HEK293 (cell line): ENCODE measurements around the gene UNC5B.

ENCODE experiments used
- CTCF ChIA-PET: fragments of 350-600 bp; formaldehyde crosslinking; extraction: SDS; loops from one replicate; lab custom pipeline; 2021; ENCODE audit warnings: antibody characterized with exemption; lab: Yijun Ruan, JAX
- POLR2A ChIA-PET: fragments of 300-600 bp; formaldehyde crosslinking; extraction: SDS; loops from one replicate; lab custom pipeline; 2020; ENCODE audit warnings: antibody characterized with exemption, inconsistent platforms; lab: Yijun Ruan, JAX
- H3K27ac ChIP-seq: fragments of 200-500 bp; sonication (Bioruptor generic); 2 replicates; pipeline ENCODE4 v1.5.1; 2014; ENCODE audit warnings: low read depth, low read length, control low read depth, inconsistent platforms; ENCODE audit errors: extremely low read depth
- H3K36me3 ChIP-seq, 2 experiments: fragments of 200-500 bp in 1 of 2; sonication (Bioruptor generic) in 1 of 2; 1 replicate in 1 of 2; 2 replicates in 1 of 2; pipeline ENCODE4 v1.5.1; 2014 to 2017; ENCODE audit warnings: inconsistent platforms in 2 of 2, low read length in 2 of 2; ENCODE audit not compliant: control insufficient read depth in 2 of 2, insufficient read depth in 1 of 2
- H3K4me1 ChIP-seq: fragments of 200-500 bp; sonication (Bioruptor generic); 2 replicates; pipeline ENCODE4 v1.5.1; 2014; ENCODE audit warnings: mild to moderate bottlenecking, low read length, inconsistent platforms; ENCODE audit not compliant: control insufficient read depth, insufficient read depth
- H3K4me3 ChIP-seq: 2 replicates; pipeline ENCODE4 v1.5.1; 2011; ENCODE audit warnings: low read depth, mild to moderate bottlenecking, control low read depth, low read length, moderate library complexity
- H3K9me3 ChIP-seq: fragments of 200-500 bp; sonication (Bioruptor generic); 2 replicates; pipeline ENCODE4 v1.5.1; 2014; ENCODE audit warnings: low read depth, low read length, inconsistent platforms; ENCODE audit not compliant: control insufficient read depth, insufficient read depth
- GFI1B ChIP-seq: fragments of 450-650 bp; formaldehyde crosslinking; IDR thresholded peaks from 2 replicates; pipeline ENCODE4 v1.5.1; 2016; ENCODE audit warnings: missing biosample characterization, missing genetic modification characterization
- HOXC10 ChIP-seq: sonication (generic); formaldehyde crosslinking; IDR thresholded peaks from 2 replicates; pipeline ENCODE4 v1.8.1; 2023; ENCODE audit warnings: mild to moderate bottlenecking, missing genetic modification reagents
- IKZF3 ChIP-seq: fragments of 450-650 bp; IDR thresholded peaks from 2 replicates; pipeline ENCODE4 v1.5.0; 2018; ENCODE audit warnings: missing biosample characterization, mild to moderate bottlenecking, missing genetic modification characterization, moderate library complexity
- KLF1 ChIP-seq: fragments of 450-650 bp; formaldehyde crosslinking; IDR thresholded peaks from 2 replicates; pipeline ENCODE4 v1.5.1; 2016; ENCODE audit warnings: missing biosample characterization, missing genetic modification characterization
- SP3 ChIP-seq: fragments of 450-650 bp; formaldehyde crosslinking; IDR thresholded peaks from 2 replicates; pipeline ENCODE4 v1.5.1; 2016; ENCODE audit warnings: missing biosample characterization, missing genetic modification characterization
- ZBTB21 ChIP-seq: fragments of 450-650 bp; formaldehyde crosslinking; IDR thresholded peaks from 2 replicates; pipeline ENCODE4 v1.5.1; 2017; ENCODE audit warnings: missing biosample characterization, missing genetic modification characterization
- ZFHX2 ChIP-seq: fragments of 450-650 bp; formaldehyde crosslinking; conservative IDR thresholded peaks from 2 replicates; pipeline ENCODE4 v1.5.1; 2016; ENCODE audit warnings: missing biosample characterization, missing genetic modification characterization
- ZFP37 ChIP-seq: fragments of 450-650 bp; formaldehyde crosslinking; IDR thresholded peaks from 2 replicates; pipeline ENCODE4 v1.5.1; 2016; ENCODE audit warnings: missing biosample characterization, missing genetic modification characterization
- ZFP41 ChIP-seq: fragments of 450-650 bp; formaldehyde crosslinking; IDR thresholded peaks from 2 replicates; pipeline ENCODE4 v1.5.1; 2016; ENCODE audit warnings: missing biosample characterization, missing genetic modification characterization, borderline replicate concordance
- ZNF133 ChIP-seq: fragments of 450-650 bp; formaldehyde crosslinking; IDR thresholded peaks from 2 replicates; pipeline ENCODE4 v1.5.1; 2016; ENCODE audit warnings: missing biosample characterization, missing genetic modification characterization
- ZNF140 ChIP-seq: fragments of 450-650 bp; formaldehyde crosslinking; IDR thresholded peaks from 2 replicates; pipeline ENCODE4 v1.5.1; 2016; ENCODE audit warnings: missing biosample characterization, missing genetic modification characterization
- ZNF146 ChIP-seq: fragments of 450-650 bp; formaldehyde crosslinking; IDR thresholded peaks from 2 replicates; pipeline ENCODE4 v1.5.1; 2016; ENCODE audit warnings: missing biosample characterization, missing genetic modification characterization
- ZNF157 ChIP-seq: fragments of 450-650 bp; formaldehyde crosslinking; IDR thresholded peaks from 2 replicates; pipeline ENCODE4 v1.5.1; 2016; ENCODE audit warnings: missing biosample characterization, missing genetic modification characterization
- ZNF266 ChIP-seq: fragments of 450-650 bp; formaldehyde crosslinking; IDR thresholded peaks from 2 replicates; pipeline ENCODE4 v1.5.1; 2016; ENCODE audit warnings: missing biosample characterization, missing genetic modification characterization, low read depth
- ZNF624 ChIP-seq: fragments of 450-650 bp; formaldehyde crosslinking; IDR thresholded peaks from 2 replicates; pipeline ENCODE4 v1.5.1; 2017; ENCODE audit warnings: missing biosample characterization, missing genetic modification characterization
- ZNF660 ChIP-seq: fragments of 450-650 bp; IDR thresholded peaks from 2 replicates; pipeline ENCODE4 v1.5.1; 2018; ENCODE audit warnings: missing biosample characterization, mild to moderate bottlenecking, missing genetic modification characterization
- ZNF776 ChIP-seq: fragments of 450-650 bp; formaldehyde crosslinking; IDR thresholded peaks from 2 replicates; pipeline ENCODE4 v1.5.0; 2017; ENCODE audit warnings: missing biosample characterization, missing genetic modification characterization, borderline replicate concordance
- ZSCAN30 ChIP-seq: fragments of 450-650 bp; IDR thresholded peaks from 2 replicates; pipeline ENCODE4 v1.5.1; 2018; ENCODE audit warnings: missing biosample characterization, mild to moderate bottlenecking, missing genetic modification characterization, moderate library complexity
- TF ChIP-seq, protein P1 (sequence below): fragments of 450-650 bp; formaldehyde crosslinking; IDR thresholded peaks from 2 replicates; pipeline ENCODE4 v1.5.1; 2016; ENCODE audit warnings: missing biosample characterization, missing genetic modification characterization, borderline replicate concordance
- TF ChIP-seq, protein P2 (sequence below): fragments of 450-650 bp; formaldehyde crosslinking; IDR thresholded peaks from 2 replicates; pipeline ENCODE4 v1.5.1; 2016; ENCODE audit warnings: missing biosample characterization, missing genetic modification characterization
- TF ChIP-seq, protein P3 (sequence below): fragments of 450-650 bp; formaldehyde crosslinking; IDR thresholded peaks from 2 replicates; pipeline ENCODE4 v1.5.1; 2016; ENCODE audit warnings: missing biosample characterization, missing genetic modification characterization
- TF ChIP-seq, protein P4 (sequence below): fragments of 450-650 bp; formaldehyde crosslinking; IDR thresholded peaks from 2 replicates; pipeline ENCODE4 v1.5.1; 2016; ENCODE audit warnings: missing biosample characterization, missing genetic modification characterization

UNC5B gene

DNA sequence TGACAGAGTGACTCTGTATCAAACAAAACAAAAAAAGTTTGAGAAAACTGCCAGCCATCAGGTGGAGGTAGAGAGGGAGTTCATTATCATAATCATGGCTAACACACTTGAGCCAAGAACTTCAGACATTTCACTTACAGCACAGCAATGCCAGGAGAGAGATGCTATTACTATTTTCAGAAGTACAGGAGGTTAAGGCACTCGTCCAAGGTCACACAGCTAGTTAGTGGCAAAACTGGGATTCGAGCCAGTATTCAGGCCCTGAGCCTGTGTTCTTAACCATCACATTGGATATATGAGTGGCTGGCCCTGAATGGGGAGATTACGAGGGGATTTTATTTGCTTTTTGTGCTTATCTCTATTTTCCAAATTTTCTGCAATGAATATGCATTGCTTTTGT lies 24.8 kb upstream of the UNC5B start:
- ChIA-PET CTCF (interaction anchor here (0.6 kb wide), 1 partner anchor 809 kb away, joined by 3 read pairs; no protein-coding TSS in a partner anchor), POLR2A (no interaction called here)
- H3K36me3 ChIP-seq: no peaks in the 10 kb centered on the region
- no peaks in the 10 kb centered on the region; the same call in 1 of the 2 replicates for H3K4me1 ChIP-seq
- H3K9me3 ChIP-seq: no peaks in the 10 kb centered on the region
- no peak overlapping the region for H3K4me3 ChIP-seq
- TF ChIP-seq ZFP41 (tag by site-specific recombination) (no peak), ZNF624 (tag by site-specific recombination) (no peak), ZFHX2 (no peak), ZFP37 (tag by site-specific recombination) (no peak), ZNF266 (tag by site-specific recombination) (no peak), ZBTB21 (tag by site-specific recombination) (no peak), ZNF146 (tag by site-specific recombination) (no peak), ZNF660 (tag by site-specific recombination) (no peak), ZNF133 (tag by site-specific recombination) (no peak)
- no peak overlapping the region for H3K27ac ChIP-seq

DNA sequence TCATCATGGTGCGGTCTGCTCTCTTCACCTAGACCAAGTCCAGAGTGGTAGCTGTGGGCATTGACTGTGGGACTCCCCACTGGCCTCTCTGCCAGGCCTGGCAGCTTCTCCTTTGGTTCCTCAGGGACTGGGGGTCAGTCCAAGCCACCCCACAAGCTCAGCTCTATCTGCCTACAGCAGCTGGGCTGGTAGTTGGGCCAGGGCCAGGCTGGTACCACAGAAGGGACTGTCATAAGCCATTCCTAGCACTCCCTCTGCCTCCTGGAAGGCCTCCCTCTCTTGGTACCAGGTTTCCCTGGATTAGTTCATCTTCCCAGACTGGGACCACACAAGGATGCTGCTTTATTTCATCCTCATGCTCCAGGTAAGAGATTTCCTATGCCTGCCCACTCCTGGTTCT lies 24.2 kb upstream of the UNC5B start:
- TF ChIP-seq ZNF660 (tag by site-specific recombination) (no peak), ZFP41 (tag by site-specific recombination) (no peak), ZNF776 (tag by site-specific recombination) (no peak), ZSCAN30 (tag by site-specific recombination) (no peak), ZNF157 (tag by site-specific recombination) (no peak), SP3 (no peak), GFI1B (tag by site-specific recombination) (no peak)
- TF ChIP-seq, protein P1, sequence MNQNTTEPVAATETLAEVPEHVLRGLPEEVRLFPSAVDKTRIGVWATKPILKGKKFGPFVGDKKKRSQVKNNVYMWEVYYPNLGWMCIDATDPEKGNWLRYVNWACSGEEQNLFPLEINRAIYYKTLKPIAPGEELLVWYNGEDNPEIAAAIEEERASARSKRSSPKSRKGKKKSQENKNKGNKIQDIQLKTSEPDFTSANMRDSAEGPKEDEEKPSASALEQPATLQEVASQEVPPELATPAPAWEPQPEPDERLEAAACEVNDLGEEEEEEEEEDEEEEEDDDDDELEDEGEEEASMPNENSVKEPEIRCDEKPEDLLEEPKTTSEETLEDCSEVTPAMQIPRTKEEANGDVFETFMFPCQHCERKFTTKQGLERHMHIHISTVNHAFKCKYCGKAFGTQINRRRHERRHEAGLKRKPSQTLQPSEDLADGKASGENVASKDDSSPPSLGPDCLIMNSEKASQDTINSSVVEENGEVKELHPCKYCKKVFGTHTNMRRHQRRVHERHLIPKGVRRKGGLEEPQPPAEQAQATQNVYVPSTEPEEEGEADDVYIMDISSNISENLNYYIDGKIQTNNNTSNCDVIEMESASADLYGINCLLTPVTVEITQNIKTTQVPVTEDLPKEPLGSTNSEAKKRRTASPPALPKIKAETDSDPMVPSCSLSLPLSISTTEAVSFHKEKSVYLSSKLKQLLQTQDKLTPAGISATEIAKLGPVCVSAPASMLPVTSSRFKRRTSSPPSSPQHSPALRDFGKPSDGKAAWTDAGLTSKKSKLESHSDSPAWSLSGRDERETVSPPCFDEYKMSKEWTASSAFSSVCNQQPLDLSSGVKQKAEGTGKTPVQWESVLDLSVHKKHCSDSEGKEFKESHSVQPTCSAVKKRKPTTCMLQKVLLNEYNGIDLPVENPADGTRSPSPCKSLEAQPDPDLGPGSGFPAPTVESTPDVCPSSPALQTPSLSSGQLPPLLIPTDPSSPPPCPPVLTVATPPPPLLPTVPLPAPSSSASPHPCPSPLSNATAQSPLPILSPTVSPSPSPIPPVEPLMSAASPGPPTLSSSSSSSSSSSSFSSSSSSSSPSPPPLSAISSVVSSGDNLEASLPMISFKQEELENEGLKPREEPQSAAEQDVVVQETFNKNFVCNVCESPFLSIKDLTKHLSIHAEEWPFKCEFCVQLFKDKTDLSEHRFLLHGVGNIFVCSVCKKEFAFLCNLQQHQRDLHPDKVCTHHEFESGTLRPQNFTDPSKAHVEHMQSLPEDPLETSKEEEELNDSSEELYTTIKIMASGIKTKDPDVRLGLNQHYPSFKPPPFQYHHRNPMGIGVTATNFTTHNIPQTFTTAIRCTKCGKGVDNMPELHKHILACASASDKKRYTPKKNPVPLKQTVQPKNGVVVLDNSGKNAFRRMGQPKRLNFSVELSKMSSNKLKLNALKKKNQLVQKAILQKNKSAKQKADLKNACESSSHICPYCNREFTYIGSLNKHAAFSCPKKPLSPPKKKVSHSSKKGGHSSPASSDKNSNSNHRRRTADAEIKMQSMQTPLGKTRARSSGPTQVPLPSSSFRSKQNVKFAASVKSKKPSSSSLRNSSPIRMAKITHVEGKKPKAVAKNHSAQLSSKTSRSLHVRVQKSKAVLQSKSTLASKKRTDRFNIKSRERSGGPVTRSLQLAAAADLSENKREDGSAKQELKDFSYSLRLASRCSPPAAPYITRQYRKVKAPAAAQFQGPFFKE (tag by site-specific recombination): no peak
- TF ChIP-seq, protein P2, sequence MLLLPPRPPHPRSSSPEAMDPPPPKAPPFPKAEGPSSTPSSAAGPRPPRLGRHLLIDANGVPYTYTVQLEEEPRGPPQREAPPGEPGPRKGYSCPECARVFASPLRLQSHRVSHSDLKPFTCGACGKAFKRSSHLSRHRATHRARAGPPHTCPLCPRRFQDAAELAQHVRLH (tag by site-specific recombination): no peak
- no peaks in the 10 kb centered on the region for H3K9me3 ChIP-seq
- CTCF ChIA-PET: no interaction called here

DNA sequence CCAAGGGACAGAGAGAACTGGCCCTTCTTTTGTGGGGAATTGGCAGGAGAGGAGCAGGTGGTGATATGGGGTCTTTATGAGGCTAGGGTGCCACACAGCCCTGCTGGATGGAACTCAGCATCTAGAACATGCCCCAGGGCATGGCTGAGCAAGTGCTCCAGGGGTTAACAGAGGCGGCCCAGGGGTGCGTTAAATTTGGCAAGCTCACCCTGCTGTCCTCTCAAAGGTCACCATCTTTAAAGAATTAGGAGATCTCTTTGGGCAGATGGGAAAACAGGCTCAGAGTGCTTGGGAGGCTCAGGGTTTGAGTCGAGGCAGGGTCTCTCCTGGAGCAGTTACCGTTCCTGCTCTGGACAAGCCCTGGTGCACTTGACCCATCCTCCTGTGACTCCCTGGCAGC lies 21.4 kb upstream of the UNC5B start:
- POLR2A ChIA-PET: no interaction called here
- CTCF ChIA-PET: interaction anchor here (0.6 kb wide), 1 partner anchor 262 kb away, joined by 3 read pairs; no protein-coding TSS in a partner anchor
- H3K4me3 ChIP-seq: no peak overlapping the region
- no peaks in the 10 kb centered on the region for H3K36me3 ChIP-seq
- no peaks in the 10 kb centered on the region for H3K9me3 ChIP-seq
- H3K27ac ChIP-seq: no peak overlapping the region
- H3K4me1 ChIP-seq: no peaks in the 10 kb centered on the region; the same call in 1 of the 2 replicates
- TF ChIP-seq, protein P3, sequence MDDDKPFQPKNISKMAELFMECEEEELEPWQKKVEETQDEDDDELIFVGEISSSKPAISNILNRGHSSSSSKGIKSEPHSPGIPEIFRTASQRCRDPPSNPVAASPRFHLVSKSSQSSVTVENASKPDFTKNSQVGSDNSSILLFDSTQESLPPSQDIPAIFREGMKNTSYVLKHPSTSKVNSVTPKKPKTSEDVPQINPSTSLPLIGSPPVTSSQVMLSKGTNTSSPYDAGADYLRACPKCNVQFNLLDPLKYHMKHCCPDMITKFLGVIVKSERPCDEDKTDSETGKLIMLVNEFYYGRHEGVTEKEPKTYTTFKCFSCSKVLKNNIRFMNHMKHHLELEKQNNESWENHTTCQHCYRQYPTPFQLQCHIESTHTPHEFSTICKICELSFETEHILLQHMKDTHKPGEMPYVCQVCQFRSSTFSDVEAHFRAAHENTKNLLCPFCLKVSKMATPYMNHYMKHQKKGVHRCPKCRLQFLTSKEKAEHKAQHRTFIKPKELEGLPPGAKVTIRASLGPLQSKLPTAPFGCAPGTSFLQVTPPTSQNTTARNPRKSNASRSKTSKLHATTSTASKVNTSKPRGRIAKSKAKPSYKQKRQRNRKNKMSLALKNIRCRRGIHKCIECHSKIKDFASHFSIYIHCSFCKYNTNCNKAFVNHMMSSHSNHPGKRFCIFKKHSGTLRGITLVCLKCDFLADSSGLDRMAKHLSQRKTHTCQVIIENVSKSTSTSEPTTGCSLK (tag by site-specific recombination): no peak
- TF ChIP-seq HOXC10 (CRISPR knock-in tag) (no peak), ZNF140 (tag by site-specific recombination) (no peak), IKZF3 (tag by site-specific recombination) (no peak), ZNF146 (tag by site-specific recombination) (no peak), KLF1 (tag by site-specific recombination) (no peak)
- TF ChIP-seq, protein P4, sequence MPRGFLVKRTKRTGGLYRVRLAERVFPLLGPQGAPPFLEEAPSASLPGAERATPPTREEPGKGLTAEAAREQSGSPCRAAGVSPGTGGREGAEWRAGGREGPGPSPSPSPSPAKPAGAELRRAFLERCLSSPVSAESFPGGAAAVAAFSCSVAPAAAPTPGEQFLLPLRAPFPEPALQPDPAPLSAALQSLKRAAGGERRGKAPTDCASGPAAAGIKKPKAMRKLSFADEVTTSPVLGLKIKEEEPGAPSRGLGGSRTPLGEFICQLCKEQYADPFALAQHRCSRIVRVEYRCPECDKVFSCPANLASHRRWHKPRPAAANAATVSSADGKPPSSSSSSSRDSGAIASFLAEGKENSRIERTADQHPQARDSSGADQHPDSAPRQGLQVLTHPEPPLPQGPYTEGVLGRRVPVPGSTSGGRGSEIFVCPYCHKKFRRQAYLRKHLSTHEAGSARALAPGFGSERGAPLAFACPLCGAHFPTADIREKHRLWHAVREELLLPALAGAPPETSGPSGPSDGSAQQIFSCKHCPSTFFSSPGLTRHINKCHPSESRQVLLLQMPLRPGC: no peak

More for the DNA sequence above, 24.2 kb upstream of the UNC5B start:
- Histone ChIP-seq H3K36me3 (no peaks in the 10 kb centered on the region), H3K4me3 (no peak overlapping the region), H3K27ac (no peak overlapping the region), H3K4me1 (no peaks in the 10 kb centered on the region; the same call in 1 of the 2 replicates)
- POLR2A ChIA-PET: no interaction called here
